ENCODE data around the gene KLHDC8A. TPM values are rescaled to one million over a fixed set of nuclear protein-coding genes. Genes with fewer than 3 reads are reported as not detected.

KLHDC8A gene
- total RNA-seq, 1 experiment from 2014 or later, result 0.49 TPM

DNA sequence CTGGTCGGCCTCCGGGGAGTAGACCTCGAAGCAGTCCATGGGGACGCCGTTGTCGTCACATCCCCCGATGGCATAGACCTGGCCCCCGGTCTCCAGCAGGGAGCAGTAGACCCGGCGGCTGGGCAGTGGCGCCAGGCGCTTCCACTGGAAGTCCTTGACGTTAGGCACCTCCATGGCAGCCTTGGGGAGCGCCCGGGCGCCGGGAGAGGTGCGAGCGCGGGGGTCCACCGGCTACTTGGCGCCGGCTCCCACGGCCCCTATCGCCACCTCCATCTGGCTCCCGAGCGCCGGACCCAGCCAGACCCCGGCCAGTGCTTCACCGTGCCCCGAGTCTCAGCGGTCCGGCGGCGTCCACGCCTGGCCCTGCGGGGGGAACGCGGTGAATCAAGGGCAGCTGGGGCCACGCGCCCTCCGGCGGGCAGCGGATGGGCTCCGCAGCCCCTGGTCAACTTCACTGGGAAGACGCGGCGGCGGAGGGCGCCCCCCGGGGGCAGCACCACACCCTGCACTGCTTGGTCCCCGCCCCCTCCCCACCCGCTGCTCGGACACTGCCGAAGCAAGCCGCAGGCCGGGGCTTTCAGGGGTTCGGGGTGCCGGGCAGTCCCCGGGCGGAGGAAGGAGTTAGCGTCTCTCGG is 13.2 kb downstream of the KLHDC8A start:
- H3K9me3 ChIP-seq (ENCODE audit: control insufficient read depth in 1 of 2, insufficient read depth in 1 of 2, low read depth in 1 of 2, low read length in 2 of 2), result no peaks in the 10 kb centered on the region
- H3K4me3 ChIP-seq (replicated peaks in 1 of 2; ENCODE audit: low read depth in 1 of 2, low read length in 2 of 2), result no peak overlapping the region
- H3K4me2 ChIP-seq (ENCODE audit: low read length), result no peak overlapping the region
- BruUV-seq (replicated peaks), result no TSS peak
- H3K9ac ChIP-seq (ENCODE audit: low read length), result no peak overlapping the region
- ChIA-PET RAD21 (ENCODE audit: low non-redundant PET in 1 of 2, low total read pairs in 2 of 2, uncharacterized antibody in 2 of 2, unreplicated experiment in 2 of 2) (no interaction called here), CTCF (no interaction called here), POLR2A (no interaction called here)
- no peak overlapping the region for H3K27ac ChIP-seq (ENCODE audit: low read depth, low read length)
- no peak for TF ChIP-seq TCF7L2 (IDR thresholded peaks at IDR 0.05; ENCODE audit: borderline replicate concordance, extremely low read depth, insufficient read depth, insufficient read length)
- TF ChIP-seq EZH2 (IDR thresholded peaks at IDR 0.05), result no peak
- TF ChIP-seq, protein P1, sequence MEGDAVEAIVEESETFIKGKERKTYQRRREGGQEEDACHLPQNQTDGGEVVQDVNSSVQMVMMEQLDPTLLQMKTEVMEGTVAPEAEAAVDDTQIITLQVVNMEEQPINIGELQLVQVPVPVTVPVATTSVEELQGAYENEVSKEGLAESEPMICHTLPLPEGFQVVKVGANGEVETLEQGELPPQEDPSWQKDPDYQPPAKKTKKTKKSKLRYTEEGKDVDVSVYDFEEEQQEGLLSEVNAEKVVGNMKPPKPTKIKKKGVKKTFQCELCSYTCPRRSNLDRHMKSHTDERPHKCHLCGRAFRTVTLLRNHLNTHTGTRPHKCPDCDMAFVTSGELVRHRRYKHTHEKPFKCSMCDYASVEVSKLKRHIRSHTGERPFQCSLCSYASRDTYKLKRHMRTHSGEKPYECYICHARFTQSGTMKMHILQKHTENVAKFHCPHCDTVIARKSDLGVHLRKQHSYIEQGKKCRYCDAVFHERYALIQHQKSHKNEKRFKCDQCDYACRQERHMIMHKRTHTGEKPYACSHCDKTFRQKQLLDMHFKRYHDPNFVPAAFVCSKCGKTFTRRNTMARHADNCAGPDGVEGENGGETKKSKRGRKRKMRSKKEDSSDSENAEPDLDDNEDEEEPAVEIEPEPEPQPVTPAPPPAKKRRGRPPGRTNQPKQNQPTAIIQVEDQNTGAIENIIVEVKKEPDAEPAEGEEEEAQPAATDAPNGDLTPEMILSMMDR (IDR thresholded peaks at IDR 0.05 in 2 of 3, conservative IDR thresholded peaks at IDR 0.05 in 1 of 3; ENCODE audit: borderline replicate concordance in 1 of 3, insufficient read depth in 1 of 3, low read depth in 2 of 3, low read length in 2 of 3), result peak in 1 of 3 experiments; percentile 14; a peak in 1 of 6 replicates
- peaks cover 0 to 10% of the 10 kb centered on the region in 2 experiments; a peak in 2 of 4 replicates for H3K4me1 ChIP-seq (ENCODE audit: control insufficient read depth in 1 of 2, insufficient read depth in 2 of 2, low read length in 2 of 2)
- no peak overlapping the region for H2AFZ ChIP-seq (ENCODE audit: low read depth, low read length, poor library complexity, severe bottlenecking)
- no peaks in the 10 kb centered on the region for H3K79me2 ChIP-seq (ENCODE audit: insufficient read depth, low read length)
- DNase-seq (ENCODE audit: low read depth, low spot score), result no peak
- no peaks in the 10 kb centered on the region for H3K36me3 ChIP-seq (ENCODE audit: control insufficient read depth in 1 of 2, insufficient read depth in 2 of 2, low read length in 2 of 2)
- no peaks in the 10 kb centered on the region for H3K27me3 ChIP-seq (ENCODE audit: insufficient read depth, low read length)
- intact Hi-C loops (cut with micrococcal nuclease), result no loop called here
- no peaks in the 10 kb centered on the region for H4K20me1 ChIP-seq (ENCODE audit: insufficient read depth)
- ATAC-seq, result no peak
- H3K9me2 ChIP-seq (ENCODE audit: insufficient read depth), result no peaks in the 10 kb centered on the region

DNA sequence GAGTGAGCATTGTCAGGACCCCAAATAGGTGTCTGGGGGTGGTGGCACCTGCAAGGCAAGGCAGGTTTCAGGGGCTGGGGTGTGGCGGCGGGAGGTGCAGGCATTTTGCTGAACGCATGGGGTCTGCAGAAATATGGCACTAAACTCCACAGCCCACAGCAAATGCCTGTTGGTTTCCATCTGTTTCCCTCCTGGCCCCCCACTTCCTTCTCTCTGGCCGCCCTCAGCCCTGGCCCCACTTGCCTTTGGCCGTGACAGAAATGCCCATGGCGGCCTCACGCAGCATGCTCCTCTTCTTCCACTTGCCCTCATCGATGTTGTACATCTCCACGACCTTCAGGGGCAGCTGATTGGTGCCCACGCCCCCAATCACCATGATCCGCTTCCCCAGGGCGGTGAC is 13.7 kb downstream of the KLHDC8A start:
- TF ChIP-seq ZNF274 (IDR thresholded peaks at IDR 0.05; ENCODE audit: low read depth, low read length) (no peak), FOSL1 (IDR thresholded peaks at IDR 0.05; ENCODE audit: low read depth) (no peak), EZH2 (IDR thresholded peaks at IDR 0.05) (no peak), YY1 (IDR thresholded peaks at IDR 0.05; ENCODE audit: extremely low read depth, insufficient replicate concordance, low read depth, low read length) (no peak)
- TF ChIP-seq, protein P2, sequence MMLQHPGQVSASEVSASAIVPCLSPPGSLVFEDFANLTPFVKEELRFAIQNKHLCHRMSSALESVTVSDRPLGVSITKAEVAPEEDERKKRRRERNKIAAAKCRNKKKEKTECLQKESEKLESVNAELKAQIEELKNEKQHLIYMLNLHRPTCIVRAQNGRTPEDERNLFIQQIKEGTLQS (IDR thresholded peaks at IDR 0.05), result no peak
- TF ChIP-seq, protein P1 (IDR thresholded peaks at IDR 0.05 in 2 of 3, conservative IDR thresholded peaks at IDR 0.05 in 1 of 3; ENCODE audit: borderline replicate concordance in 1 of 3, insufficient read depth in 1 of 3, low read depth in 2 of 3, low read length in 2 of 3), result no peak
- ChIA-PET CTCF (no interaction called here), RAD21 (ENCODE audit: low non-redundant PET in 1 of 2, low total read pairs in 2 of 2, uncharacterized antibody in 2 of 2, unreplicated experiment in 2 of 2) (no interaction called here), POLR2A (no interaction called here)
- Histone ChIP-seq H3K36me3 (ENCODE audit: control insufficient read depth in 1 of 2, insufficient read depth in 2 of 2, low read length in 2 of 2) (no peaks in the 10 kb centered on the region), H3K9me3 (ENCODE audit: control insufficient read depth in 1 of 2, insufficient read depth in 1 of 2, low read depth in 1 of 2, low read length in 2 of 2) (no peaks in the 10 kb centered on the region), H3K4me3 (replicated peaks in 1 of 2; ENCODE audit: low read depth in 1 of 2, low read length in 2 of 2) (no peak overlapping the region), H3K4me1 (ENCODE audit: control insufficient read depth in 1 of 2, insufficient read depth in 2 of 2, low read length in 2 of 2) (peaks cover 0 to 10% of the 10 kb centered on the region in 2 experiments; a peak in 2 of 4 replicates), H3K27ac (ENCODE audit: low read depth, low read length) (no peak overlapping the region), H3K9ac (ENCODE audit: low read length) (no peak overlapping the region), H3K27me3 (ENCODE audit: insufficient read depth, low read length) (no peaks in the 10 kb centered on the region), H3K4me2 (ENCODE audit: low read length) (no peak overlapping the region), H4K20me1 (ENCODE audit: insufficient read depth) (no peaks in the 10 kb centered on the region), H2AFZ (ENCODE audit: low read depth, low read length, poor library complexity, severe bottlenecking) (no peak overlapping the region), H3K79me2 (ENCODE audit: insufficient read depth, low read length) (no peaks in the 10 kb centered on the region), H3K9me2 (ENCODE audit: insufficient read depth) (no peaks in the 10 kb centered on the region)
- intact Hi-C loops (cut with micrococcal nuclease), result no loop called here
- ATAC-seq (no peak), DNase-seq (ENCODE audit: low read depth, low spot score) (no peak)
- no TSS peak for BruUV-seq (replicated peaks)
